ENCODE data around the gene C20orf96. TPM values are rescaled to one million over a fixed set of nuclear protein-coding genes. Genes with fewer than 3 reads are reported as not detected.
A peak's percentile ranks its signal among the peaks of the same experiment; 100 is the strongest.

Gene C20orf96
- total RNA-seq, 2 experiments from 2014 or later: 7.0 to 8.1 TPM

DNA sequence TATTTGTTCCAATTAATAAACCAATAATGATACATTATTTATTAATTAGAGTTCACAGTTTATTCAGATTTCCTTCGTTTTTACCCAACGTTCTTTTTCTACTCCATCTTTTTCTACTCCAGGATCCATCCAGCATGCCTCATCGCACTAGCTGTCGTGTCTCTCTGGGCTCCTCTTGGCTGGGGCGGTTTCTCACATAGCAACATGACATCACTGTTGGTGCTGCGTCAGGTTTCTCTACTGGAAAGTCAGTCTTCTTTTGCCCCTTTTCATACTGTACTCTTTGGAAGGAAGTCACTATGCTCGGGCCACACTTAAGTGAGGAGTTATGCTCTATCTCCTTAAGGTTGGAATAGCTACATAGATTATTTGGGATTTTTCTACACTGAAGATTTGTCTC is 21.1 kb upstream of the C20orf96 start:
- H3K36me3 Mint-ChIP-seq (ENCODE audit: low read depth): no peaks in the 10 kb centered on the region
- no peaks in the 10 kb centered on the region for H3K9me3 Mint-ChIP-seq (ENCODE audit: low read depth)
- no peak overlapping the region for H3K27ac Mint-ChIP-seq
- ATAC-seq (no peak), DNase-seq (no peak)
- H3K4me3 Mint-ChIP-seq: no peak overlapping the region
- POLR2A ChIA-PET: no interaction called here
- H3K27me3 Mint-ChIP-seq: no peaks in the 10 kb centered on the region
- intact Hi-C loops (cut with DNase I, micrococcal nuclease): no loop called here
- peaks cover 11% of the 10 kb centered on the region for H3K4me1 Mint-ChIP-seq
- CTCF ChIA-PET: interaction anchor here (1.0 to 1.7 kb wide), 3 partner anchors 8 to 334 kb away, joined by 3 to 4 read pairs (median 3); no protein-coding TSS in a partner anchor

DNA sequence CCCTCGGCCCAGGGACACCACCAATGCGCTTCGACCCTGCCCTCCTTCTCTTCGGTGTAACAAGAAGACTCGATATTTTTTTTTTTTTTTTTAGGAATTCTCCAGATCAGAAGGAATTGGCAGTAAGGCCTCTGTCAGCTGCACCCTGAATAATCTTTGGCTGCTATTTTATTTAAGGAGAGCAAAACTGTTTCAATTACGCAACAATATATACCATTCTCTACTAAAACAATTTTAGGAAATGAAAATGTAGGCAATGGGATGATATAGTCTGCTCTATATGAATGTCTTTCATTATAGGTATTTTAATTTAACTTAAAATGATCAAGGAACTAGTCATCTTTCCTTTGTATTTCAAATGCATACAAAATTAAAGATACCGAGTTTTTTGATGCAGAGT is 20.1 kb upstream of the C20orf96 start:
- Mint-ChIP-seq H3K4me3 (peak overlapping the region; percentile 56), H3K27me3 (no peaks in the 10 kb centered on the region), H3K36me3 (ENCODE audit: low read depth) (no peaks in the 10 kb centered on the region), H3K9me3 (ENCODE audit: low read depth) (no peaks in the 10 kb centered on the region), H3K27ac (no peak overlapping the region), H3K4me1 (peaks cover 11% of the 10 kb centered on the region)
- POLR2A ChIA-PET: interaction anchor here (0.6 kb wide), 1 partner anchor 14 kb away, joined by 3 read pairs; no protein-coding TSS in a partner anchor
- intact Hi-C loops (cut with DNase I, micrococcal nuclease): loop anchor here (1.0 kb wide), 4 partner anchors 12 to 20 kb away; partner anchors contain the start of genes C20orf96 (in 1 of the 2) and SOX12 (in 1 of the 2)
- CTCF ChIA-PET: interaction anchor here (0.8 to 1.8 kb wide), 4 partner anchors 9 to 153 kb away, joined by 3 to 9 read pairs (median 4); no protein-coding TSS in a partner anchor
- ATAC-seq: no peak
- no peak for DNase-seq

DNA sequence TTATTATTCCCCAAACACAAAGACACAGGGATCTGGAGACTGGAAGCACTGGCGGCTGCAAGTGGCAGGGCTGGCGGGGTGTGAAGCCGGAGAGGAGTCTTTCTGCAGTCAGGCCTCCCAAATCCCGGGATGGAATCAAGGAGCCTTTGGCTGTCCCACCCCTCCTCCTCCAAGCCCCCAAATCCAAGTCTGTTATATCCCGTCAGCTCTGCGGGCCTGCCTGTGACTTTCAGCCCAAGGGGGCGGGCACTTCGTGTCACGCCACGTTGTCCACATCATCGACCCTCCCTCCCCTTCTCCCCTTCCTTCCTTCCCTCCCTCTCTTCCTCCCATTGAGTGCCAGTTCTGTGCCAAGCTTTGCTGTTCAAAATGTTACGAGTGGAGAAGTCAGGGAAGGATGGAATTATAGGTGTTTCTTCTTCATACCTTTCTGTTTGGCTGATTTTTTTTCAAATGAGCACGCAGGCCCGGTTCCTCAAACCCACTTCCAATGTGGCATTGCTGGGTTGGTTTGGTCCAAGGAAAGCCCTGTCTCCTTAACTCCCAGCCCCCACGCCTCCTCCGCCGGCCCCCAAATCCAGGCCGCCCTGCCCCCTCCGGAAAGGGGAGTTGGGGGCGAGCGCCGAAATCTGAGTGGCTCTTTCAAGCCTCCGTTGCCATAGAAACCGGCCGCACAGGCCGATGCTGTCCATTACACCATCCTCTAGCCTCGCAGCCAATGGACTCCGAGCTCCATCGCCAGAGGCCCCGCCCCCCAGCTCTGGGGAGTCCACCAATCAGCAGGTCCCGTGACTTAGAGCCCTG is 19.5 kb upstream of the C20orf96 start:
- ChIA-PET POLR2A (interaction anchor here (0.6 kb wide), 1 partner anchor 14 kb away, joined by 3 read pairs; no protein-coding TSS in a partner anchor), CTCF (interaction anchor here (0.8 to 1.8 kb wide), 5 partner anchors 10 to 152 kb away, joined by 3 to 9 read pairs (median 3); no protein-coding TSS in a partner anchor)
- peak overlapping the region; percentile 56 for H3K4me3 Mint-ChIP-seq
- H3K27me3 Mint-ChIP-seq: no peaks in the 10 kb centered on the region
- H3K27ac Mint-ChIP-seq: no peak overlapping the region
- ATAC-seq: peak; percentile 100
- DNase-seq: peak; percentile 91
- intact Hi-C loops (cut with DNase I, micrococcal nuclease): loop anchor here (1.0 kb wide), 4 partner anchors 12 to 20 kb away; partner anchors contain the start of genes C20orf96 (in 1 of the 2) and SOX12 (in 1 of the 2)
- no peaks in the 10 kb centered on the region for H3K9me3 Mint-ChIP-seq (ENCODE audit: low read depth)
- H3K4me1 Mint-ChIP-seq: peaks cover 11% of the 10 kb centered on the region
- H3K36me3 Mint-ChIP-seq (ENCODE audit: low read depth): no peaks in the 10 kb centered on the region

DNA sequence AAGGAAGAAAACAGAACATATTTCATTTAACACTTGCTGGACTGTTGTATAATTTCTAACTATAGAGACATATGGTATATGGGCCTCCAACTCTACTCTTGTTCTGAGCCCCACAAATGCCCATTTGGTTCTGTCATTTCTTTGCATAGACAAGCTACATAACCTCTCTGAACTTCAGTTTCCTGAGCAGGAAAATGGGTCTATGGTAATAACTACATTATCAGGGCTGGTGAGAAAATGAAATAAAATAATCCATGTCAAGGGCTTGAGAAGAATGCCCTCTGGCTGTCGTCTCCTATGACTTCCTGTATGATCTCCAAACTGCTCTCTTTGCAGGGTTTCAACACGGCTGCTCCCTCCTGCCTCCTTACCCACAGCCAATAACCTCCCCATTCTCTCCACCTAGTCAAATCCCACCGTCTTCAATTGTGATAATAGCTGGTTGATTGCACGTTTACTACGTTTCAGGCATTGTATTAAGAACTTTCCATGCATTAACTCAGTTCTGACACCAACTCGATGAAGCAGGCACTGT is 18.8 kb upstream of the C20orf96 start:
- Mint-ChIP-seq H3K36me3 (ENCODE audit: low read depth) (no peaks in the 10 kb centered on the region), H3K4me1 (peaks cover 11% of the 10 kb centered on the region), H3K4me3 (no peak overlapping the region), H3K27me3 (no peaks in the 10 kb centered on the region), H3K27ac (no peak overlapping the region), H3K9me3 (ENCODE audit: low read depth) (no peaks in the 10 kb centered on the region)
- intact Hi-C loops (cut with DNase I, micrococcal nuclease): no loop called here
- ChIA-PET CTCF (interaction anchor here (0.8 to 1.8 kb wide), 3 partner anchors 10 to 54 kb away, joined by 3 to 9 read pairs (median 3); no protein-coding TSS in a partner anchor), POLR2A (no interaction called here)
- DNase-seq (no peak), ATAC-seq (no peak)

DNA sequence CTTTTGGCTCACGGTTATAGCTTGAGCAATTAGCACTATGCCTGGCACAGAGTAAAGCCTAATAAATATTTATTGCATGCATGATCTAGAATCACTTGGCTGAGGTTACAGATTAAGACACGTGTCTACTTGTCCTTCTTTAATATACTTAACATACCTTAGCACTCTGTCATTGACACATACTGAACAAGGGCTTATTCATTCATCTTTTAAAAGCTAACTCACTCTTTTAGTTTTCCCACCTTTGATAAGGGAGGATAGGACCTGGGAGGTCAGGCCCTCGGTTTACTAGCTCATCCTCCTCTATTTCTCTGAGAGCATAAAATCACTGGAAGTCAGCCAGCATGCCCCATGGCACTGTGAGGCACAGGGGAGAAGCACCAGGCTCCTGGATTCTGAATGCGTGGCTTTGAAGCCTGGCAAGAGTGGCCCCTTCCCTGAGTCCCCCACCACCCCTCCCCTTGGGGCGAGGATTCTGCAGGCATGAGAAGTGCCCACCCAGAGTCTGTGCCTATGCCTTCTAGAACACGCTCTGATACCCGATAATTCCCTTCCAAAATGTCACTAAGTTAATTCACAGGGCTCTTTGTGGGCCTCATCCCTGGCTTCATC is 18.0 kb upstream of the C20orf96 start:
- CTCF ChIA-PET: interaction anchor here (0.8 to 1.4 kb wide), 4 partner anchors 9 to 53 kb away, joined by 3 to 4 read pairs (median 3); no protein-coding TSS in a partner anchor
- H3K27me3 Mint-ChIP-seq: no peaks in the 10 kb centered on the region
- H3K36me3 Mint-ChIP-seq (ENCODE audit: low read depth): no peaks in the 10 kb centered on the region
- peaks cover 11% of the 10 kb centered on the region for H3K4me1 Mint-ChIP-seq
- no peak overlapping the region for H3K27ac Mint-ChIP-seq
- no peak for DNase-seq
- no peaks in the 10 kb centered on the region for H3K9me3 Mint-ChIP-seq (ENCODE audit: low read depth)
- POLR2A ChIA-PET: no interaction called here
- intact Hi-C loops (cut with DNase I, micrococcal nuclease): no loop called here
- no peak overlapping the region for H3K4me3 Mint-ChIP-seq
- ATAC-seq: no peak

DNA sequence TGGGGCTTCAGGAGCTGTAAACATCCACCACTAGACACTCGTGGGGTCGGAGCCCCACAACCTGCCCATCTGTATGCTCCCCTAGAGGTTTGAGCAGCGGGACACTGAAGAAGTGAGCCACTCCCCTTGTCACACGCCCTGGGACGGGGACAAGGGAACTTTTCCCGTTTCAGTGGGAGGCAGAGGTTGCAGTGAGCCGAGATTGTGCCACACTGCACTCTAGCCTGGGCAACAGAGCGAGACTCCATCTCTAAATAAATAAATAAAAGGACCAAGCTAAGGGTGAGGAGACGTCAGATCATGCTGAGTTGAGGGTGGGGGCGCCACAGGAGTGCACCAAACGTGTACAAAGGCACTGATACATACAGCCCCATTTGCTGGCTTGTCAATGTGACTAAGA is 15.2 kb upstream of the C20orf96 start:
- POLR2A ChIA-PET: no interaction called here
- intact Hi-C loops (cut with DNase I, micrococcal nuclease): no loop called here
- ATAC-seq (no peak), DNase-seq (no peak)
- no peaks in the 10 kb centered on the region for H3K9me3 Mint-ChIP-seq (ENCODE audit: low read depth)
- peaks cover 31% of the 10 kb centered on the region for H3K4me1 Mint-ChIP-seq
- peaks cover 6% of the 10 kb centered on the region for H3K36me3 Mint-ChIP-seq (ENCODE audit: low read depth)
- no peak overlapping the region for H3K4me3 Mint-ChIP-seq
- H3K27me3 Mint-ChIP-seq: no peaks in the 10 kb centered on the region
- CTCF ChIA-PET: interaction anchor here (0.7 kb wide), 1 partner anchor 24 kb away, joined by 4 read pairs; no protein-coding TSS in a partner anchor
- H3K27ac Mint-ChIP-seq: no peak overlapping the region

DNA sequence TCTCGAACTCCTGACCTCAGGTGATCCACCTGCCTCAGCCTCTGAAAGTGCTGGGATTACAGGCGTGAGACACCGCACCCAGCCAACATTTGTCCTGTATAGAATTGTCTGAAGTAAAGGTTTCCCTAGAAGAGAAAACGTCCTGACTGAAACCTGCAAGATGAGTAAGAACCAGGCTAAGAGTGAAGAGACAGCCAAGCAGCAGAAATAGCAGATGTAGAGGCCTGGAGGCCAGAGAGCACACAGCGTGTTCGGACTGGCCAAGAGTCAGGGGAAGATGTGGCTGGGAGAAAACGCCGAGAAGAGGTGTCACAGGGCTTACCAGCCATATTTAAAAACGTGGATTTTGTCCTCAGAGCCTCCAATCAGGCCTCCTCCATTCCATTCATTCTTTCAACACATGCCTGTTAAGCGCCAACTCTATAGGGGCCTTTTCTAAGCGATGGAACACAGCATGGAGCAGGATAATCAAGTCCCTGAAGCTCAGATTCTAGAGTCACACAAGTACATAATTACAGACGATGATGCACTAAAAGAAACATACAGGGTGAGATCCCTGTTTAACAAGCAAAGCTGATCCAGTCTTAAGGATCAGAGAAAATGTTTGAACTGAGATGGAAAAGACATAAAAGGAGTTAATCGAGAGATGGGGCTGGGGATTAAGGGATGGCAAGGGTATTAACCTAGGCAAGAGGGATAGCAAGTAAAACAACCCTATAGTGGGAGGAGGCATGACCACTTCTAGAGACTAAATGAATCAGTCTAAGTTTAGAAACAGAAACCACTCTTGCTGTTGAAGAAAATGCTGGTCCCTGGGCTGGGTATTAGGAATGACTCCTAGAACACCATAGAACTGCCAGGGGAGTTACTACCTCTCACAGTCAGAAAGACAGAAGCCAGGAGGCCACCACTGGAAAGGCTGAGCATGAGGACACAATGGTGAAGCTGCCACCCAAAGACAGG is 11.6 kb upstream of the C20orf96 start:
- intact Hi-C loops (cut with DNase I, micrococcal nuclease): no loop called here
- DNase-seq (peak; percentile 36), ATAC-seq (peak; percentile 73)
- Mint-ChIP-seq H3K27me3 (no peaks in the 10 kb centered on the region), H3K4me3 (peak overlapping the region; percentile 3), H3K9me3 (ENCODE audit: low read depth) (no peaks in the 10 kb centered on the region), H3K4me1 (peaks cover 40% of the 10 kb centered on the region), H3K36me3 (ENCODE audit: low read depth) (peaks cover 31% of the 10 kb centered on the region), H3K27ac (peak overlapping the region; percentile 52)
- POLR2A ChIA-PET: no interaction called here
- CTCF ChIA-PET: interaction anchor here (0.6 to 6.1 kb wide), 3 partner anchors 22 to 31 kb away, joined by 4 to 40 read pairs (median 13); no protein-coding TSS in a partner anchor

DNA sequence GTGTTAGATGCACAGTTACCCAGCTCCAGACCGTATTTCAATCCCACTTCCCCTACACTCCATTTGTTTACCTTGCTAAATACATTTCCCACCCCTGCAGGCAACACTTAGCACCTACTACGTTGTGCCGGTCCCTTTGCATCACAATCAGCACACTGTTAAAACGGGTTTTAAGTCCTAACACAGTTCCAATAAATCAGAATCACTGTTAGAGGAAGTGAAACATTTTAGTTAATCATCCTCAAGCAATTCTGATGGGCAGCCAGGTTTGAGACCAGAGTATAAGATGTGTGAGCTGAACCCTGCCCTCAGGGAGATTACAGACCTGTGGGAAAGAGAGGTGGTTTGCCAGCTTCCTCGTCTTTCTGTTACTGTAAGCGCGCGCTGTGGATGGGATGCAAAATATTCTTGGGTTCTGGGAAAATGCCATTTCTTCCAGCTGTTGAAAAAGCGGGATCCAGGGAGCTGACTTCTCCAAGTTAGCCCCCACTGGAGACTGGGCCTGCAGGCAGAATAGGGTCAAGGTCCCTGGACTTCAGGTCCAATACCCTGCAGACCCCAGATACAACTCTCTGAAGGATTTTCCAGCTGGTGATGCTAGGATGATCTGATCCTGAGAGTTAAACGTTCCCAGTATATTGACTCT is 9.9 kb upstream of the C20orf96 start:
- ChIA-PET CTCF (interaction anchor here (0.6 to 6.1 kb wide), 5 partner anchors 24 to 182 kb away, joined by 3 to 40 read pairs (median 13); no protein-coding TSS in a partner anchor), POLR2A (no interaction called here)
- DNase-seq (no peak), ATAC-seq (no peak)
- intact Hi-C loops (cut with DNase I, micrococcal nuclease): no loop called here
- H3K27me3 Mint-ChIP-seq: no peaks in the 10 kb centered on the region
- no peaks in the 10 kb centered on the region for H3K9me3 Mint-ChIP-seq (ENCODE audit: low read depth)
- peaks cover 31% of the 10 kb centered on the region for H3K36me3 Mint-ChIP-seq (ENCODE audit: low read depth)
- H3K27ac Mint-ChIP-seq: peak overlapping the region; percentile 45
- H3K4me1 Mint-ChIP-seq: peaks cover 52% of the 10 kb centered on the region
- H3K4me3 Mint-ChIP-seq: peak overlapping the region; percentile 100

DNA sequence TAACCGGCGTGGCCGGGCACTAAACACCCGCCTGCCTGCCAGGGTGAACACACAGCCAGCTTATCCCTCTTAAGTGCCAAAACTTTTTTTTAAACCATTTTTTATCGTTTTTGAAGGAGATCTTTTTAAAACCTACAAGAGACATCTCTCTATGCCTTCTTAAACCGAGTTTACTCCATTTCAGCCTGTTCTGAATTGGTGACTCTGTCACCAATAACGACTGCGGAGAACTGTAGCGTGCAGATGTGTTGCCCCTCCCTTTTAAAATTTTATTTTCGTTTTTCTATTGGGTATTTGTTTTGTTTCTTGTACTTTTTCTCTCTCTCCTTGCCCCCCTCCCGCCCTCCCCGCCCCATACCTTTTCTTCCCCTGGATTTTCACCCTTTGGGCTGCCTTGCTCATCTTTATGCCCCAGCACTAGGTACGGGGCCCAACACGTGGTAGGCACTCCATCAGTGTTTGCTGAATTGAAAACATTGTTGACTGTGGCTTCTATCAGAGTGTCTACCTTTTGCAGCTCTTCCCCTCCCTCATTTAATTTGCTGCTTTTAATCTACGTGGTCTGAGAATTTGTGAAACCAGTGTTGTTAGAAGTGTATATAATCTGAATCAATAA is 8.3 kb upstream of the C20orf96 start:
- intact Hi-C loops (cut with DNase I, micrococcal nuclease): loop anchor here in 1 of 2 experiments (1.0 kb wide), 1 partner anchor 11 kb away; no protein-coding TSS in a partner anchor
- ATAC-seq: no peak
- H3K36me3 Mint-ChIP-seq (ENCODE audit: low read depth): peaks cover 31% of the 10 kb centered on the region

More for the DNA sequence above, 8.3 kb upstream of the C20orf96 start:
- H3K4me3 Mint-ChIP-seq: peak overlapping the region; percentile 100
- ChIA-PET POLR2A (interaction anchor here (2.0 kb wide), 1 partner anchor 26 kb away, joined by 7 read pairs; the partner anchor contains the start of gene SOX12), CTCF (interaction anchor here (0.9 to 6.1 kb wide), 8 partner anchors 9 to 40 kb away, joined by 3 to 40 read pairs (median 4); no protein-coding TSS in a partner anchor)
- H3K27me3 Mint-ChIP-seq: no peaks in the 10 kb centered on the region
- no peak for DNase-seq
- no peaks in the 10 kb centered on the region for H3K9me3 Mint-ChIP-seq (ENCODE audit: low read depth)
- peaks cover 52% of the 10 kb centered on the region for H3K4me1 Mint-ChIP-seq
- peak overlapping the region; percentile 99 for H3K27ac Mint-ChIP-seq

Measured in activated CD4-positive, alpha-beta T cell treated with anti-CD3 and anti-CD28 coated beads for 36 hours (primary cell).